ENCODE data around the gene CD96. TPM values are rescaled to one million over a fixed set of nuclear protein-coding genes. Genes with fewer than 3 reads are reported as not detected.
"Not testable (repeated sequence)": the region's sequence is repeated elsewhere in the genome, so short reads cannot be mapped to it uniquely, and the experiment has no call there.

The CD96 gene
- total RNA-seq, 1 donor from 2014 or later: 0.57 TPM

GRCh38 chr3:111547631-111548030 is 5.6 kb downstream of the CD96 start:
- intact Hi-C loops (cut with DNase I): no loop called here
- DNase-seq (ENCODE audit: low spot score): no peak

- no peak for DNase-seq (ENCODE audit: low spot score)
- intact Hi-C loops (cut with DNase I): no loop called here
Observed at GRCh38 chr3:111548092-111548491, 6.1 kb downstream of the CD96 start.

- no peak for DNase-seq (ENCODE audit: low spot score)
- intact Hi-C loops (cut with DNase I): no loop called here
Observed at GRCh38 chr3:111548756-111549155, 6.8 kb downstream of the CD96 start.

- DNase-seq (ENCODE audit: low spot score); intact Hi-C loops (cut with DNase I): not testable (repeated sequence)
Observed at GRCh38 chr3:111561902-111562301, 19.9 kb downstream of the CD96 start.

GRCh38 chr3:111566844-111567243 is 24.8 kb downstream of the CD96 start:
- intact Hi-C loops (cut with DNase I): no loop called here
- no peak for DNase-seq (ENCODE audit: low spot score)

- intact Hi-C loops (cut with DNase I): no loop called here
- no peak for DNase-seq (ENCODE audit: low spot score)
Observed at GRCh38 chr3:111568355-111568754, 26.4 kb downstream of the CD96 start.

- DNase-seq (ENCODE audit: low spot score): no peak
- intact Hi-C loops (cut with DNase I): no loop called here
Observed at GRCh38 chr3:111568911-111569310, 26.9 kb downstream of the CD96 start.

GRCh38 chr3:111570404-111571030 is 28.5 kb downstream of the CD96 start:
- intact Hi-C loops (cut with DNase I): no loop called here
- DNase-seq (ENCODE audit: low spot score): no peak

- intact Hi-C loops (cut with DNase I): no loop called here
Observed at GRCh38 chr3:111571282-111571681, 29.3 kb downstream of the CD96 start.

GRCh38 chr3:111571907-111572460 is 30.0 kb downstream of the CD96 start:
- intact Hi-C loops (cut with DNase I): no loop called here
- DNase-seq (ENCODE audit: low spot score): no peak

More at GRCh38 chr3:111571282-111571681, 29.3 kb downstream of the CD96 start:
- DNase-seq (ENCODE audit: low spot score): no peak

- intact Hi-C loops (cut with DNase I): no loop called here
- no peak for DNase-seq (ENCODE audit: low spot score)
Observed at GRCh38 chr3:111577113-111577512, 35.1 kb downstream of the CD96 start.

GRCh38 chr3:111577798-111578685 is 36.0 kb downstream of the CD96 start:
- DNase-seq (ENCODE audit: low spot score): no peak
- intact Hi-C loops (cut with DNase I): no loop called here

- intact Hi-C loops (cut with DNase I): no loop called here
- DNase-seq (ENCODE audit: low spot score): no peak
Observed at GRCh38 chr3:111578867-111579266, 36.9 kb downstream of the CD96 start.

- intact Hi-C loops (cut with DNase I): no loop called here
- no peak for DNase-seq (ENCODE audit: low spot score)
Observed at GRCh38 chr3:111579495-111579894, 37.5 kb downstream of the CD96 start.

- no peak for DNase-seq (ENCODE audit: low spot score)
- intact Hi-C loops (cut with DNase I): no loop called here
Observed at GRCh38 chr3:111581403-111582119, 39.6 kb downstream of the CD96 start.

- DNase-seq (ENCODE audit: low spot score): no peak
- intact Hi-C loops (cut with DNase I): no loop called here
Observed at GRCh38 chr3:111582120-111582474, 40.1 kb downstream of the CD96 start.

GRCh38 chr3:111584744-111585143 is 42.7 kb downstream of the CD96 start:
- DNase-seq (ENCODE audit: low spot score): no peak
- intact Hi-C loops (cut with DNase I): no loop called here

GRCh38 chr3:111585217-111585616 is 43.2 kb downstream of the CD96 start:
- intact Hi-C loops (cut with DNase I): no loop called here
- DNase-seq (ENCODE audit: low spot score): no peak

GRCh38 chr3:111588527-111588926 is 46.5 kb downstream of the CD96 start:
- no peak for DNase-seq (ENCODE audit: low spot score)
- intact Hi-C loops (cut with DNase I): no loop called here
